HG03520 (cell line): Measurements from ENCODE around the gene IGSF23.
"Not testable (repeated sequence)": the region's sequence is repeated elsewhere in the genome, so short reads cannot be mapped to it uniquely, and the experiment has no call there.

Source experiments
- ATAC-seq: cut with Tn5 transposase; IDR thresholded peaks from one replicate; pipeline ENCODE4 v1.9.1; 2021; ENCODE audit warnings: mild to moderate bottlenecking, moderate library complexity; ENCODE audit not compliant: unreplicated experiment

Gene IGSF23

GRCh38 chr19:44587963-44588770, 25.2 kb upstream of the IGSF23 start:
- ATAC-seq: no peak

- no peak for ATAC-seq
These were observed 24.6 kb upstream of the IGSF23 start for GRCh38 chr19:44588771-44589112.

GRCh38 chr19:44590245-44591059, 22.9 kb upstream of the IGSF23 start:
- no peak for ATAC-seq

GRCh38 chr19:44591340-44591993, 21.9 kb upstream of the IGSF23 start:
- ATAC-seq: not testable (repeated sequence)

GRCh38 chr19:44592451-44592890, 20.9 kb upstream of the IGSF23 start:
- no peak for ATAC-seq

GRCh38 chr19:44593294-44593693, 20.1 kb upstream of the IGSF23 start:
- no peak for ATAC-seq

- not testable (repeated sequence) for ATAC-seq
These were observed 19.5 kb upstream of the IGSF23 start for GRCh38 chr19:44593866-44594266.

GRCh38 chr19:44596428-44597130, 16.8 kb upstream of the IGSF23 start:
- ATAC-seq: no peak

- no peak for ATAC-seq
These were observed 16.3 kb upstream of the IGSF23 start for GRCh38 chr19:44597131-44597491.

- no peak for ATAC-seq
These were observed 15.0 kb upstream of the IGSF23 start for GRCh38 chr19:44598355-44598754.

- ATAC-seq: no peak
These were observed 14.5 kb upstream of the IGSF23 start for GRCh38 chr19:44598880-44599279.

- ATAC-seq: no peak
These were observed 12.9 kb upstream of the IGSF23 start for GRCh38 chr19:44600466-44600865.

- ATAC-seq: no peak
These were observed 11.3 kb upstream of the IGSF23 start for GRCh38 chr19:44602081-44602480.

- ATAC-seq: no peak
These were observed 10.0 kb upstream of the IGSF23 start for GRCh38 chr19:44603201-44603945.

GRCh38 chr19:44604241-44604640, 9.1 kb upstream of the IGSF23 start:
- ATAC-seq: no peak

- no peak for ATAC-seq
These were observed 7.8 kb upstream of the IGSF23 start for GRCh38 chr19:44605547-44605946.

- ATAC-seq: no peak
These were observed 6.3 kb upstream of the IGSF23 start for GRCh38 chr19:44607049-44607448.

GRCh38 chr19:44607917-44608316, 5.4 kb upstream of the IGSF23 start:
- ATAC-seq: no peak

- ATAC-seq: no peak
These were observed 5.0 kb upstream of the IGSF23 start for GRCh38 chr19:44608391-44608821.

GRCh38 chr19:44609219-44609618, 4.1 kb upstream of the IGSF23 start:
- ATAC-seq: no peak
